ENCODE data around the gene DNAJC18. TPM values are rescaled to one million over a fixed set of nuclear protein-coding genes. Genes with fewer than 3 reads are reported as not detected.
"Not testable (repeated sequence)": the region's sequence is repeated elsewhere in the genome, so short reads cannot be mapped to it uniquely, and the experiment has no call there.

DNAJC18 gene
- polyA plus RNA-seq, 1 experiment, result 17.7 TPM

GRCh38 chr5:139413963-139414362 is 25.4 kb downstream of the DNAJC18 start:
- CTCF ChIA-PET, result interaction anchor here (0.7 to 1.1 kb wide), 2 partner anchors 8 to 100 kb away, joined by 3 to 4 read pairs; no protein-coding TSS in a partner anchor

GRCh38 chr5:139413153-139413552 is 26.2 kb downstream of the DNAJC18 start:
- POLR2A ChIA-PET, result no interaction called here
- CTCF ChIA-PET, result interaction anchor here (1.0 kb wide), 1 partner anchor 9 kb away, joined by 4 read pairs; no protein-coding TSS in a partner anchor
- H3K4me3 ChIP-seq (ENCODE audit: low read depth, low read length), result no peak overlapping the region
- no peak for DNase-seq (ENCODE audit: low read depth, low spot score)
- no peaks in the 10 kb centered on the region for H3K9me3 ChIP-seq (ENCODE audit: control insufficient read depth, insufficient read depth, low read length)
- no peak overlapping the region for H3K27ac ChIP-seq (ENCODE audit: low read depth, low read length)
- TF ChIP-seq CTCF (IDR thresholded peaks at IDR 0.05; ENCODE audit: low read depth, low read length), result no peak
- no peaks in the 10 kb centered on the region for H3K27me3 ChIP-seq (ENCODE audit: control insufficient read depth, insufficient read depth, low read length)

More at GRCh38 chr5:139413963-139414362, 25.4 kb downstream of the DNAJC18 start:
- Histone ChIP-seq H3K27ac (ENCODE audit: low read depth, low read length) (no peak overlapping the region), H3K9me3 (ENCODE audit: control insufficient read depth, insufficient read depth, low read length) (no peaks in the 10 kb centered on the region), H3K4me3 (ENCODE audit: low read depth, low read length) (no peak overlapping the region), H3K27me3 (ENCODE audit: control insufficient read depth, insufficient read depth, low read length) (no peaks in the 10 kb centered on the region)
- no peak for DNase-seq (ENCODE audit: low read depth, low spot score)
- TF ChIP-seq CTCF (IDR thresholded peaks at IDR 0.05; ENCODE audit: low read depth, low read length), result no peak
- POLR2A ChIA-PET, result interaction anchor here (0.6 kb wide), 1 partner anchor 8 kb away, joined by 3 read pairs; no protein-coding TSS in a partner anchor

GRCh38 chr5:139410993-139411828 is 28.1 kb downstream of the DNAJC18 start:
- POLR2A ChIA-PET, result interaction anchor here (0.6 kb wide), 1 partner anchor 69 kb away, joined by 3 read pairs; no protein-coding TSS in a partner anchor
- no peaks in the 10 kb centered on the region for H3K9me3 ChIP-seq (ENCODE audit: control insufficient read depth, insufficient read depth, low read length)
- no peaks in the 10 kb centered on the region for H3K27me3 ChIP-seq (ENCODE audit: control insufficient read depth, insufficient read depth, low read length)
- TF ChIP-seq CTCF (IDR thresholded peaks at IDR 0.05; ENCODE audit: low read depth, low read length), result no peak
- no peak for DNase-seq (ENCODE audit: low read depth, low spot score)
- no peak overlapping the region for H3K27ac ChIP-seq (ENCODE audit: low read depth, low read length)
- H3K4me3 ChIP-seq (ENCODE audit: low read depth, low read length), result no peak overlapping the region
- CTCF ChIA-PET, result interaction anchor here (0.6 to 2.3 kb wide), 5 partner anchors 10 to 159 kb away, joined by 3 to 17 read pairs (median 4); partner anchors contain the start of gene PAIP2

- Histone ChIP-seq H3K27ac (ENCODE audit: low read depth, low read length) (peak overlapping the region; percentile 39), H3K9me3 (ENCODE audit: control insufficient read depth, insufficient read depth, low read length) (no peaks in the 10 kb centered on the region), H3K27me3 (ENCODE audit: control insufficient read depth, insufficient read depth, low read length) (no peaks in the 10 kb centered on the region), H3K4me3 (ENCODE audit: low read depth, low read length) (no peak overlapping the region)
- ChIA-PET POLR2A (interaction anchor here (0.5 kb wide), 1 partner anchor 176 kb away, joined by 3 read pairs; no protein-coding TSS in a partner anchor), CTCF (interaction anchor here (0.9 to 2.3 kb wide), 4 partner anchors 11 to 104 kb away, joined by 3 to 17 read pairs (median 7); partner anchors contain the start of gene PAIP2)
- TF ChIP-seq CTCF (IDR thresholded peaks at IDR 0.05; ENCODE audit: low read depth, low read length), result no peak
- no peak for DNase-seq (ENCODE audit: low read depth, low spot score)
Measured at GRCh38 chr5:139410121-139410992, 29.0 kb downstream of the DNAJC18 start.

- CTCF ChIA-PET, result interaction anchor here (0.5 kb wide), 1 partner anchor 75 kb away, joined by 3 read pairs; no protein-coding TSS in a partner anchor
- H3K9me3 ChIP-seq (ENCODE audit: control insufficient read depth, insufficient read depth, low read length); POLR2A ChIA-PET; H3K4me3 ChIP-seq (ENCODE audit: low read depth, low read length); H3K27ac ChIP-seq (ENCODE audit: low read depth, low read length); H3K27me3 ChIP-seq (ENCODE audit: control insufficient read depth, insufficient read depth, low read length); DNase-seq (ENCODE audit: low read depth, low spot score): not testable (repeated sequence)
Measured at GRCh38 chr5:139409116-139409515, 30.2 kb downstream of the DNAJC18 start.
